H1 (cell line): ENCODE results near the gene JMJD1C. TPM values are rescaled to one million over a fixed set of nuclear protein-coding genes. Genes with fewer than 3 reads are reported as not detected.

ENCODE experiments used
- CTCF ChIA-PET: fragments of 300-600 bp; sonication (Branson Sonifier 250); formaldehyde crosslinking; loops from one replicate; lab custom pipeline; 2021; ENCODE audit not compliant: partially characterized antibody; lab: Charles Lee
- POLR2A ChIA-PET: fragments of 300-600 bp; sonication (Branson Sonifier 250); formaldehyde crosslinking; loops from one replicate; lab custom pipeline; 2021; ENCODE audit warnings: inconsistent platforms; ENCODE audit not compliant: partially characterized antibody; lab: Charles Lee
- DNase-seq, 2 experiments: peaks; one replicate each; pipeline versions ENCODE4 v3.0.0 to v3.0.0-alpha.2; 2010 to 2022; ENCODE audit warnings: low spot score in 2 of 2, low read depth in 1 of 2, mixed read lengths in 1 of 2
- FAIRE-seq: peaks from 2 replicates; lab custom pipeline; 2011; peaks lifted over from hg19 to GRCh38; lab: Jason Lieb, UNC
- H2AFZ ChIP-seq: 2 replicates; pipeline ENCODE4 v1.8.1; 2012; ENCODE audit warnings: low read length, inconsistent platforms
- H2AK5ac ChIP-seq: 2 replicates; pipeline ENCODE4 v1.6.1; 2013; ENCODE audit warnings: low read depth, low read length
- H2BK120ac ChIP-seq: replicated peaks from 2 replicates; pipeline ENCODE3; 2013; ENCODE audit warnings: low read depth, low read length, inconsistent platforms
- H2BK12ac ChIP-seq: 2 replicates; pipeline ENCODE4 v1.6.1; 2013; ENCODE audit warnings: low read depth, low read length
- H2BK15ac ChIP-seq: 2 replicates; pipeline ENCODE4 v1.6.1; 2013; ENCODE audit warnings: low read length
- H2BK20ac ChIP-seq: 2 replicates; pipeline ENCODE4 v1.6.1; 2013; ENCODE audit warnings: low read length
- H2BK5ac ChIP-seq: 2 replicates; pipeline ENCODE4 v1.6.1; 2013; ENCODE audit warnings: low read depth, low read length
- H3K14ac ChIP-seq: 2 replicates; pipeline ENCODE4 v1.6.1; 2013; ENCODE audit warnings: inconsistent platforms; ENCODE audit not compliant: insufficient read length
- H3K18ac ChIP-seq: 2 replicates; pipeline ENCODE4 v1.6.1; 2013; ENCODE audit warnings: low read length; ENCODE audit errors: extremely low read depth
- H3K23ac ChIP-seq: 2 replicates; pipeline ENCODE4 v1.6.1; 2013; ENCODE audit warnings: inconsistent platforms; ENCODE audit not compliant: insufficient read length
- H3K23me2 ChIP-seq: 2 replicates; pipeline ENCODE4 v1.6.1; 2013; ENCODE audit warnings: low read depth, low read length
- H3K27ac ChIP-seq: 2 replicates; pipeline ENCODE4 v1.6.1; 2011; ENCODE audit warnings: low read depth, low read length, inconsistent platforms
- H3K27me3 ChIP-seq, 4 experiments: replicated peaks in 1 of 4; 1 replicate in 1 of 4; 2 replicates in 3 of 4; pipeline versions ENCODE4 v1.6.1 to v1.8.1; 2011 to 2013; ENCODE audit warnings: low read length in 3 of 4, mild to moderate bottlenecking in 3 of 4, inconsistent platforms in 2 of 4, mixed read lengths in 2 of 4, moderate library complexity in 1 of 4; ENCODE audit not compliant: control insufficient read depth in 3 of 4, insufficient read depth in 3 of 4; ENCODE audit errors: extremely low read depth in 1 of 4
- H3K36me3 ChIP-seq, 4 experiments: 2 replicates each; pipeline versions ENCODE4 v1.6.1 to v1.8.1; 2011 to 2013; ENCODE audit warnings: mild to moderate bottlenecking in 4 of 4, low read length in 3 of 4, moderate library complexity in 2 of 4, control low read depth in 1 of 4, inconsistent platforms in 1 of 4; ENCODE audit not compliant: insufficient read depth in 4 of 4, control insufficient read depth in 2 of 4
- H3K4ac ChIP-seq: replicated peaks from 2 replicates; pipeline ENCODE3; 2013; ENCODE audit warnings: low read length, low read depth, mixed read lengths, inconsistent platforms; ENCODE audit not compliant: insufficient read length
- H3K4me1 ChIP-seq, 4 experiments: replicated peaks in 1 of 4; 1 replicate in 1 of 4; 2 replicates in 3 of 4; pipeline versions ENCODE4 v1.6.1 to v1.8.1; 2011 to 2013; ENCODE audit warnings: low read length in 3 of 4, inconsistent platforms in 2 of 4, mixed read lengths in 1 of 4; ENCODE audit not compliant: insufficient read depth in 4 of 4, control insufficient read depth in 3 of 4
- H3K4me2 ChIP-seq, 2 experiments: 2 replicates each; pipeline versions ENCODE4 v1.6.1 to v1.8.1; 2011 to 2013; ENCODE audit warnings: low read depth in 2 of 2, low read length in 2 of 2, control low read depth in 1 of 2, inconsistent platforms in 1 of 2, mild to moderate bottlenecking in 1 of 2; ENCODE audit not compliant: insufficient read depth in 1 of 2
- H3K4me3 ChIP-seq, 4 experiments: fragments of 200-600, 300-600 bp in 1 of 4; sonication (generic), shearing (Covaris generic), sonication (Bioruptor Twin) in 1 of 4; 2 replicates each; pipeline versions ENCODE4 v1.5.1 to v1.8.1; 2011 to 2016; ENCODE audit warnings: low read length in 4 of 4, low read depth in 3 of 4, control low read depth in 2 of 4, inconsistent platforms in 2 of 4, mild to moderate bottlenecking in 2 of 4, mixed read lengths in 1 of 4, moderate library complexity in 1 of 4; ENCODE audit not compliant: insufficient read depth in 2 of 4; ENCODE audit errors: extremely low read depth in 1 of 4
- H3K56ac ChIP-seq: replicated peaks from 2 replicates; pipeline ENCODE3; 2013; ENCODE audit warnings: low read depth, mild to moderate bottlenecking, mixed read lengths, low read length, inconsistent platforms; ENCODE audit not compliant: insufficient read length
- H3K79me1 ChIP-seq: 2 replicates; pipeline ENCODE4 v1.6.1; 2013; ENCODE audit warnings: low read depth, low read length, control low read depth
- H3K79me2 ChIP-seq, 2 experiments: 2 replicates each; pipeline versions ENCODE4 v1.6.1 to v1.8.1; 2012 to 2013; ENCODE audit warnings: low read length in 2 of 2, mild to moderate bottlenecking in 2 of 2, inconsistent platforms in 1 of 2; ENCODE audit not compliant: insufficient read depth in 2 of 2, control insufficient read depth in 1 of 2
- H3K9ac ChIP-seq, 4 experiments: replicated peaks in 1 of 4; 1 replicate in 1 of 4; 2 replicates in 3 of 4; pipeline versions ENCODE4 v1.6.1 to v1.8.1; 2011 to 2013; ENCODE audit warnings: low read depth in 3 of 4, low read length in 3 of 4, control low read depth in 2 of 4, mild to moderate bottlenecking in 2 of 4, moderate library complexity in 2 of 4, inconsistent platforms in 1 of 4; ENCODE audit errors: extremely low read depth in 1 of 4
- H3K9me3 ChIP-seq, 2 experiments: 2 replicates each; pipeline versions ENCODE4 v1.6.1 to v1.8.1; 2012 to 2013; ENCODE audit warnings: mild to moderate bottlenecking in 2 of 2, moderate library complexity in 2 of 2, control low read depth in 1 of 2, inconsistent platforms in 1 of 2, low read depth in 1 of 2, low read length in 1 of 2, mixed read lengths in 1 of 2; ENCODE audit not compliant: insufficient read depth in 2 of 2
- H4K20me1 ChIP-seq, 2 experiments: replicated peaks in 1 of 2; 2 replicates each; pipeline versions ENCODE3 to v1.8.1; 2011 to 2013; ENCODE audit warnings: inconsistent platforms in 2 of 2, low read length in 2 of 2, mild to moderate bottlenecking in 1 of 2; ENCODE audit not compliant: insufficient read depth in 2 of 2, control insufficient read depth in 1 of 2
- H4K5ac ChIP-seq: 2 replicates; pipeline ENCODE4 v1.6.1; 2013; ENCODE audit warnings: low read length, low read depth, mixed read lengths, inconsistent platforms; ENCODE audit not compliant: insufficient read length
- H4K8ac ChIP-seq: 2 replicates; pipeline ENCODE4 v1.8.0; 2013; ENCODE audit warnings: mild to moderate bottlenecking, moderate library complexity, low read length, inconsistent platforms; ENCODE audit not compliant: insufficient read depth; ENCODE audit errors: extremely low read depth
- H4K91ac ChIP-seq: replicated peaks from 2 replicates; pipeline ENCODE3; 2013; ENCODE audit warnings: low read length, mixed read lengths, inconsistent platforms; ENCODE audit not compliant: insufficient read length
- BACH1 ChIP-seq: IDR thresholded peaks from 2 replicates; pipeline ENCODE4 v1.6.1; 2012; ENCODE audit warnings: low read length, improper control_type of control experiment
- BCL11A ChIP-seq, 2 experiments: IDR thresholded peaks; one replicate each; pipeline ENCODE4 v1.6.1; 2011; ENCODE audit warnings: low read depth in 2 of 2, low read length in 2 of 2, mild to moderate bottlenecking in 2 of 2
- CHD1 ChIP-seq: IDR thresholded peaks from 2 replicates; pipeline ENCODE4 v1.6.1; 2012; ENCODE audit warnings: low read depth, low read length, improper control_type of control experiment
- CHD2 ChIP-seq: IDR thresholded peaks from 2 replicates; pipeline ENCODE4 v1.6.1; 2012; ENCODE audit warnings: low read length, improper control_type of control experiment
- CTBP2 ChIP-seq: IDR thresholded peaks from 2 replicates; pipeline ENCODE4 v1.7.0; 2011; ENCODE audit warnings: borderline replicate concordance, mild to moderate bottlenecking, moderate library complexity, mixed read lengths, low read length; ENCODE audit not compliant: insufficient read depth, insufficient read length
- KDM4A ChIP-seq: IDR thresholded peaks from one replicate; pipeline ENCODE4 v1.7.1; 2012; ENCODE audit warnings: low read depth, mild to moderate bottlenecking, moderate library complexity, low read length, inconsistent platforms; ENCODE audit not compliant: severe bottlenecking
- PHF8 ChIP-seq: fragments of 200-600 bp; sonication (generic); conservative IDR thresholded peaks from 2 replicates; pipeline ENCODE4 v1.7.1; 2012; ENCODE audit warnings: low read depth, mild to moderate bottlenecking, inconsistent platforms, low read length, moderate library complexity
- RAD21 ChIP-seq, 2 experiments: IDR thresholded peaks in 1 of 2; conservative IDR thresholded peaks in 1 of 2; 2 replicates each; pipeline ENCODE4 v1.6.1; 2011; ENCODE audit warnings: low read depth in 2 of 2, low read length in 2 of 2, improper control_type of control experiment in 1 of 2, inconsistent platforms in 1 of 2, mild to moderate bottlenecking in 1 of 2, moderate library complexity in 1 of 2
- RFX5 ChIP-seq: IDR thresholded peaks from 2 replicates; pipeline ENCODE4 v1.6.1; 2011; ENCODE audit warnings: low read depth, low read length, improper control_type of control experiment, borderline replicate concordance
- RNF2 ChIP-seq: fragments of 200-900, 300-1000 bp; sonication (generic); IDR thresholded peaks from 2 replicates; pipeline ENCODE4 v1.7.1; 2016; ENCODE audit warnings: borderline replicate concordance, low read depth, mild to moderate bottlenecking, antibody characterized with exemption, low read length; ENCODE audit not compliant: poor library complexity, severe bottlenecking; ENCODE audit errors: missing control alignments
- SAP30 ChIP-seq: fragments of 300-600 bp; sonication (generic); IDR thresholded peaks from 2 replicates; pipeline ENCODE4 v1.7.1; 2012; ENCODE audit warnings: low read length, moderate library complexity, mild to moderate bottlenecking, inconsistent platforms; ENCODE audit not compliant: insufficient read depth, insufficient replicate concordance
- ZNF274 ChIP-seq: IDR thresholded peaks from 2 replicates; pipeline ENCODE4 v1.7.0; 2012; ENCODE audit warnings: low read length, borderline replicate concordance; ENCODE audit errors: extremely low read depth
- WGBS, 2 experiments: shearing (Covaris generic) in 1 of 2; methylation state at CpG; one replicate each; pipeline versions ENCODE4 v1.1.6 to v1.1.7; 2013 to 2015; ENCODE audit warnings: low lambda C conversion rate in 2 of 2, mixed read lengths in 2 of 2, inconsistent platforms in 1 of 2, low coverage in 1 of 2, missing lambda C conversion rate in 1 of 2; ENCODE audit not compliant: insufficient replicate concordance in 2 of 2, insufficient coverage in 1 of 2, insufficient read length in 1 of 2; ENCODE audit errors: extremely low coverage in 1 of 2, missing lambda C conversion rate in 1 of 2; 5-methylcytosine and 5-hydroxymethylcytosine counted together
- polyA plus RNA-seq, 7 experiments: library from polyadenylated mRNA; depleted of rRNA in 3 of 7; stranded (reverse) in 5 of 7; unstranded in 2 of 7; fragments of >200 nt in 5 of 7; fragments of 200-250 nt in 2 of 7; gene quantifications; 1 replicate in 5 of 7; 2 replicates in 1 of 7; 4 replicates in 1 of 7; pipeline versions ENCODE4 v1.2.1 to v1.2.3, GENCODE V29; 2011 to 2013; ENCODE audit warnings: missing spikeins in 2 of 7, mixed read lengths in 2 of 7
- total RNA-seq: library from RNA; stranded (reverse); fragmentation: NEBNext Ultra II Directional; extraction: Animal tissue kit (Norgen Biotek cat#: 25700); gene quantifications from 2 replicates; pipeline ENCODE4 v1.2.1, GENCODE V29; 2021
- TF ChIP-seq, protein P1 (sequence below): IDR thresholded peaks from 2 replicates; pipeline ENCODE4 v1.6.1; 2012; ENCODE audit warnings: inconsistent platforms

Gene JMJD1C
- total and polyA plus RNA-seq, 2 of the 8 experiments (the other 6 are each of a cell fraction or from before 2014, with no cell fraction given), result 54.5 to 210 TPM

GRCh38 chr10:63343476-63343875 is 122.3 kb downstream of the JMJD1C start:
- Histone ChIP-seq H3K9me3 (no peaks in the 10 kb centered on the region), H3K4ac (no peak overlapping the region), H2BK5ac (no peak overlapping the region), H3K4me3 (no peak overlapping the region), H3K14ac (no peak overlapping the region), H3K23me2 (no peaks in the 10 kb centered on the region), H3K27ac (no peak overlapping the region), H3K9ac (no peak overlapping the region), H2BK12ac (no peak overlapping the region), H3K18ac (no peak overlapping the region), H2AFZ (no peak overlapping the region), H3K23ac (no peak overlapping the region), H2BK120ac (no peak overlapping the region), H4K8ac (no peak overlapping the region), H2BK20ac (no peak overlapping the region), H3K79me1 (no peaks in the 10 kb centered on the region), H3K27me3 (no peaks in the 10 kb centered on the region), H2AK5ac (no peak overlapping the region), H3K4me2 (no peak overlapping the region), H3K36me3 (no peaks in the 10 kb centered on the region), H3K79me2 (peaks cover 0 to 62% of the 10 kb centered on the region in 2 experiments; a peak in 2 of 4 replicates), H2BK15ac (no peak overlapping the region), H4K91ac (no peak overlapping the region), H4K5ac (no peak overlapping the region), H3K56ac (no peak overlapping the region), H3K4me1 (no peaks in the 10 kb centered on the region), H4K20me1 (peaks cover 0 to 1% of the 10 kb centered on the region in 2 experiments)
- POLR2A ChIA-PET, result no interaction called here
- CTCF ChIA-PET, result no interaction called here
- no peak for DNase-seq
- WGBS, 2 experiments, result 88% methylated on average over 4 of the region's 4 CpGs; no CpG with 5 or more reads in 1 of the 2 experiments
- no peak for FAIRE-seq
- TF ChIP-seq PHF8 (no peak), CTBP2 (no peak), KDM4A (no peak), SAP30 (no peak), RFX5 (no peak), RNF2 (no peak), CHD1 (no peak), BACH1 (no peak), RAD21 (IDR thresholded peaks at IDR 0.05 in 1 of 2, conservative IDR thresholded peaks at IDR 0.05 in 1 of 2; ENCODE audit: low read depth in 2 of 2, low read length in 2 of 2) (no peak), ZNF274 (no peak), CHD2 (no peak), BCL11A (IDR thresholded peaks at IDR 0.05; ENCODE audit: low read depth in 2 of 2, low read length in 2 of 2) (no peak)
- TF ChIP-seq, protein P1, sequence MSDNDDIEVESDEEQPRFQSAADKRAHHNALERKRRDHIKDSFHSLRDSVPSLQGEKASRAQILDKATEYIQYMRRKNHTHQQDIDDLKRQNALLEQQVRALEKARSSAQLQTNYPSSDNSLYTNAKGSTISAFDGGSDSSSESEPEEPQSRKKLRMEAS, result no peak
